OCI-LY3 (cell line): Measurements from ENCODE around the gene OSTN.

Source experiments
- CTCF ChIP-seq: fragments of 200-600, 300-600 bp; sonication (generic); IDR thresholded peaks from 2 replicates; pipeline ENCODE4 v1.5.1; 2014; ENCODE audit warnings: antibody characterized with exemption, low read length, low read depth
- EZH2phosphoT487 ChIP-seq: fragments of 200-600 bp; shearing (Covaris generic); IDR thresholded peaks from 2 replicates; pipeline ENCODE4 v1.6.1; 2018; ENCODE audit warnings: antibody characterized with exemption, mixed run types, low read depth

- TF ChIP-seq CTCF (no peak), EZH2phosphoT487 (no peak)
Measured at GRCh38 chr3:191165802-191166201, 33.2 kb upstream of the OSTN start.
